GM19467 (cell line): Measurements from ENCODE around the gene LMBR1.
A peak's percentile ranks its signal among the peaks of the same experiment; 100 is the strongest.
"Not testable (repeated sequence)": the region's sequence is repeated elsewhere in the genome, so short reads cannot be mapped to it uniquely, and the experiment has no call there.

Experiments
- ATAC-seq: cut with Tn5 transposase; IDR thresholded peaks from one replicate; pipeline ENCODE4 v1.9.1; 2021; ENCODE audit warnings: mild to moderate bottlenecking, moderate library complexity; ENCODE audit not compliant: unreplicated experiment

LMBR1 gene

DNA sequence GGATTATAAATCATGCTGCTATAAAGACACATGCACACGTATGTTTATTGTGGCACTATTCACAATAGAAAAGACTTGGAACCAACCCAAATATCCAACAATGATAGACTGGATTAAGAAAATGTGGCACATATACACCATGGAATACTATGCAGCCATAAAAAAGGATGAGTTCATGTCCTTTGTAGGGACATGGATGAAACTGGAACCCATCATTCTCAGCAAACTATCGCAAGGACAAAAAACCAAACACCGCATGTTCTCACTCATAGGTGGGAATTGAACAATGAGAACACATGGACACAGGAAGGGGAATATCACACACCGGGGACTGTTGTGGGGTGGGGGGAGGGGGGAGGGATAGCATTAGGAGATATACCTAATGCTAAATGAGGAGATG, 89.3 kb downstream of the LMBR1 start:
- not testable (repeated sequence) for ATAC-seq

DNA sequence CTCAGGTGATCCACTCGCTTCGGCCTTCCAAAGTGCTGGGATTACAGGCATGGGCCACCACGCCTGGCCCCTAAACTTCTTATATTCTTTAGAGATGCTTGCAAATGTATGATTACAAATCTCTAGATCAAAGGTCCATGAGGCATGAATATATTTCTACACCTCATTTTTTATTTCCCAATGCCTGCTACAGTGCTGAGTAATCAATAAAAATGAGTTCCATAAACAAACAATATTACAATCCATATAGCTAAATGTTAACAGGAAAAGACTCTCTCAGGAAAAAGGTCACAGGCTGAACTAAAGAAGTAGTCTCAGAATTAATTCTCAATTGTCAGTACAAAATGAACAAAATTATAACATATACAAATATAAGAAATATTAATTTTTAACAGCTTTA, 90.8 kb downstream of the LMBR1 start:
- no peak for ATAC-seq

DNA sequence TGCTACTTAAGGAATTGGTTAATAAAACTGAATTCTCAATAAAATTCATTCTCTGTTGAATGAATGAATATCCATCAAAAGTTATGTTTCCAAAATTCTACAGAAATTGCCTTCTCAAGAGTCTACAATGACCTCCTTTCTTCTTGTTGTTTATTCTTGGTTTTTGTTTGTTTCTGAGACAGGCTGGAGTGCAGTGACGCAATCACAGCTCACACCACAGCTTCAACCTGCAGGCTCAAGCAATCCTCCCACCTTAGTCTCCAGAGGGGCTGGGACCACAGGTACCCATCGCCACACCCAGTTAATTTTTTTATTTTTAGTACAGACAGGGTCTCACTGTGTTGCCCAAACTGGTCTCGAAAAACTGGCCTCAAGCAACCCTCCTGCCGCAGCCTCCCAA, 97.6 kb downstream of the LMBR1 start:
- ATAC-seq = no peak

DNA sequence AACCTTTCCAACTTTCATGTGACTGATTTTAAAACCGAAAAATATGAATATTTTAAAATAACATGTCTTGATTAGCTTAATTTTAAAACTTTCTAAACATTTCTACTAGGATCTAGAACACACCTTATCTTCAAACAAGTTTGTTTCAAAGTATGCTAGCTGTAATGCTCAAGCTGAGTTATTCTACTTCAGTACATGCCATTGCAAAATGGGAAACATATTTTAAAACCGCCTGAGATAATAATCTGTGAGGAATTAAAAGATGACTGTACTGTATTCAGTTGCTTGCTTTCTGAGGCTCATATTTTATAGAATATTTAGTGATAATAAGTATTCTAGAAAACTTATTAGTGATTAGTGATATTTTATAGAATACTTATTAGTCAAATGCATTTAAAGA, 99.6 kb downstream of the LMBR1 start:
- ATAC-seq = no peak

DNA sequence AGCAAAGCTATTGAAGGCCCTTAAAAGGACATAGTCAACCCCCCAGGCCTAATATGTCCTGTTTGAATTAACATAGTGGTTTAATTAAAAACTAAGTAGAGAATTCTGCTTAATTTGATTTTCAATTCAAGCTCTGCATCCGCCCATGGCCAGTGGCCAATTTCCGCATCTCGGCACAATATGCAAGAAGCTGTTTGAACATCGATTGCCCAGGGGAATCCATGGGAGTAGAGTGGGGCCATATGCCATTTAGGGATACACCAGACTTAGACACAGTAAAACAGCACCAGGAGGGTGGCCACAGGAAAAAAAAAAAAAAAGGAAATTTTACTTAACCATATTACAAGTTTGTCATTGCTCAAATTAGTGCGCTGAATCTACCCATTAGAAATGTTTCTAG, 100.4 kb downstream of the LMBR1 start:
- ATAC-seq = no peak

DNA sequence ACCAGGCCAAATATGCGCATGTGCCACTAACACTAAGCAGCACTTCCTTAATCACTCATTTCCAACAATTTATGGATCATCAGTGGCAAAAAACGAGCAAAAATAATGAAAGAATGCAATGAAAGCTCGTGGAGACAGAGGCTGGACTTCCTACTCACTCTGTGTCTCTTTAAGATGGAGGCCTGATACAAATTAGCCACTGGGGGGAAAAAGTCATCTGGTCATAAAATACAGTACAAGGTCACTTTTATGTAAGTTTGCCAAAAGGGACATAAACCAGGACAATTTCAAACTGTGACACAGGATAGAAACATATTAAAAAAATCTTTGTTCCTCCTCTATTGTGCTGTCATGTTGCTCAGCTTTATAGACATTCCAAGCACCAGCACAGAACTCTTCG, 101.7 kb downstream of the LMBR1 start:
- ATAC-seq = no peak

DNA sequence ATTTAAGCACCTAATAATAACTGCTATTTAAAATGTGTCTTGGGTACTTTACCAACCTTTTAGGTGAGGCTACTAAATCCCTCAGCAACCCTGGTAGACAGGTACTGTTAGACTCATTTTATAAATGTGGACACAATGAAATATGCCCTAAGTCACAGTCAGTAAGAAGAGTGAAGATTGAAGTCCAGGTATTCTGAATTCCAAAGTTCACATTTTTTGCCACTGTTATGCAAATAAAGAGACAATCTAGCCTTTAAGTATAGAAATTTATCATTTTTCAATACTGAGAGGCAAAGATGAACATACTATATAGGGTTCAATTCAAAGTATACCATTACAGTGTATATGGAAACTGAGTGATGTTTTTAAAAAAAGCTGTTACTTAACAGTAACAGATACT, 102.7 kb downstream of the LMBR1 start:
- ATAC-seq = no peak

DNA sequence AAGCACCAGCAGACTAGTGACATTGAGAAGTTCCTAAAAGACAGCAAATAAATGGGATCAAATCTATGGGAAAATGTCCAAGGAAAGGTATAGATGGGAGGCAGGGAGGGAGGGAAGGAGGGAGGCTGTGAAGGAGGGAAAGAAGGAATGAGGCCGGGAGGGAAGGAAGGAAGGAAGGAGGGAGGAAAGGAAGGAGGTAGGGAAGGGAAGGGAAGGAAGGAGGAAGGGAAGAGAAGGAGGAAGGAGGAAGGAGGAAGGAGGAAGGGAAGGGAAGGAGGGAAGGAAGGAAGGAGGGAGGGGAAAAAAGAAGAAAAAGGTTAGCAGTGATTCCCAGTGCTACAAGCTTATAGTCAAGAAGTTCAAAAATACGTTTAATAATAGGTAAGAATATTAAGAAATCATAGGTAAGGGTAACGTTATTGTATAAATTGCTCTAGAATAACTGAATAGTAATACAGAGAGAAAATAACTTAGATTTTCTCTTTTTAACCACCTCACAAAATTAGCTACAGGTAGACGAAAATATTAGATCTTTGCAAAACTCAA, 106.9 kb downstream of the LMBR1 start:
- ATAC-seq = no peak

DNA sequence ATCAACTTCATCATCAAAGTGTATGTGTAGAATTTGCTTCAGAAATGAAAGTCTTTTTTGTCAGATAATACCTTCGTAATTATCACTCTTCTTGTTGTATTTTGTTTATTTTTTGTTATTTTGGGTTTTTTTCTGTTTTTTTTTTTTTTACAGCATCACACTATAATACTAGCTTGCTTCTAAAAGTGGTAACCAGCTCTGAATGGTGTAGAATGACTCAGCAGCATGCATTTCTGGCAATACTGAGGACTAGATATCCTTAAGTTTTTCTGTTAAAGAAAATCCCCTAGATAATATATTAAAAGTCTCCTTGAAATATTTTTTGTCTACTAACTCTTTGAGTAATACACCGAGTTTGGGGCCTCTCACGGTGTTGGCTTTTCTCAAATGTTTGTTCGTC, 109.1 kb downstream of the LMBR1 start:
- ATAC-seq = no peak

DNA sequence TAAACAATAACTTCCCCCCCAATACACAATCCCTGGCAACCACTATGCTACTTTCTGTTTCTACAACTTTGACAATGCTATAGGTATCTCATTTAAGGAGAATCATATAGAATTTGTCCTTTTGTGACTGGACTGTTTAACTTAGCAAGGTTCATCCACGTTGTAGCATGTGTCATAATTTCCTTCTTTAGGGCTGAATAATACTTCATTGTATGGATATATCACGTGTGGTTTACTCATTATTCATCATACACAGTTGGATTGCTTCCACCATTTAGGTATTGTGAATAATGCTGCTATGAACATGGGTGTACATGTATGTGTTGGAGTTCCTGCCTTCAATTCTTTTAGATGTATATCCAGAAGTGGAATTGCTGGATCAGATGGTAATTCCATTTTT, 111.0 kb downstream of the LMBR1 start:
- no peak for ATAC-seq

DNA sequence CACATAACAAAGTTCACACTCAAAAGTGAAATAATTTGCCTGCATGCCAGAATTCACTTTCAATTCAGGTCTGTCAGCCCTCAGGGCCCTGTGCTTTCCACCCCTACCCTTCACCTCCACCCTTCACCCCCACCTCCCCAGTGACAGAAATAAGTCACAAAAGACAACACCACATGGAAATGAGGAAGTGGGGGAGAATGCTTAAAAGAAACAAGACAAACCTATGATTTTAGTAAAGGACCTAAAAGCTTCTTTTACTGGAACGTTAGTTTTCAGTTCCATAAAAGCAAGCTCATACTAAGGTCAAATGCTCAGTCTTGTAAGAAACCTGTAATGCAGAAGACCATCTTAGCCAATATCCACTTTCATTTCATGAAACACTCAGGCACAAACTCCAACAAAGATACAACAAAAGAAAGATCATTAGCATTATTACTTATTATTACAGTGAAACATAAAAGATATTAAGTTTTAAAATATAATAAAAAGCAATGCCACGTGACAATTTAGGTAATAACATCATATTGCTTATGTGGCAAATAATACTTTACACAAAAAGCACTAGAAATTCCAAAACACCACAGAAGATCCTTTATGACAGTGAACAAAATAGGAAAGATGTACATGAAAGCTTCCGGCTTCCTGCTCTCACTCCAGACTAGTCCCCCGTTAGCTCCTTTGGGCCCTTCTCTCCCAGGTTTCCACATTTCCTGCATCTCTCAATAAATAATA, 112.1 kb downstream of the LMBR1 start:
- peak; percentile 90 for ATAC-seq

DNA sequence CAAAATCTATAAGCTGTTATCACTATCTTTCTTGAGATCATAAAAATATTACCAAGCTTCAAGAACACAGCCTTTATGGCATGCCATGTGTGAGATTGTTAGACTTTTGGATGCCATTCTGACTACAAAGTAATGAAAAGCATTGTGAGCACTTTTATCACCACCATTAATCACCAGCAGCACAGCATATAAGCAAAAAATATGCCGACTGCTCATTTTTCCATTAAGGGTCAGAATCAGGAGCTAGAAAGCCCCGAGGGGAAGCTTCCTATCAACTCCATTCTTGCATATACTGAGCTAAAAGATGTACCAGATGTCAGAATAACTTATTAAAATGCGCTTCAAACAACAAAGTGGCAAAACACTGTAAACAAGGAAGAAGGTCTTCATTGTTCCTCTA, 114.3 kb downstream of the LMBR1 start:
- ATAC-seq = no peak

DNA sequence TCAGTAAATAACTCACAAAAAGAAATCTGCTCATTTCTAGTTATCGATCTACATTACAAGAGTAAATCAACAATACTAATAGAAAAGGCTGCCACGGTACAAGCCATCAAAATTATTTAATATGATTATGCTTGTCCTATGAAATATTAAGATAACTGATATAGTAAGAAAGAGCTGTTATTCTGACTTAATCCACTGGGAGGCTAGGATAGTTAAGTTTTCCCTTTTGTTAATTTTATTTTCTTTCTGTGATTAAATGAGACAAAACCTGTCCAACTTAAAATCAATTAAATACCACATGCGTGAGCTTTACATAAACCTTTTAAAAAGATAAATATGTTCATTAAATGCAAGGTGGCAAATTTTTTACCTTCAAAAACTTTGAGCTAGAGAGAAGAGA, 114.8 kb downstream of the LMBR1 start:
- no peak for ATAC-seq

DNA sequence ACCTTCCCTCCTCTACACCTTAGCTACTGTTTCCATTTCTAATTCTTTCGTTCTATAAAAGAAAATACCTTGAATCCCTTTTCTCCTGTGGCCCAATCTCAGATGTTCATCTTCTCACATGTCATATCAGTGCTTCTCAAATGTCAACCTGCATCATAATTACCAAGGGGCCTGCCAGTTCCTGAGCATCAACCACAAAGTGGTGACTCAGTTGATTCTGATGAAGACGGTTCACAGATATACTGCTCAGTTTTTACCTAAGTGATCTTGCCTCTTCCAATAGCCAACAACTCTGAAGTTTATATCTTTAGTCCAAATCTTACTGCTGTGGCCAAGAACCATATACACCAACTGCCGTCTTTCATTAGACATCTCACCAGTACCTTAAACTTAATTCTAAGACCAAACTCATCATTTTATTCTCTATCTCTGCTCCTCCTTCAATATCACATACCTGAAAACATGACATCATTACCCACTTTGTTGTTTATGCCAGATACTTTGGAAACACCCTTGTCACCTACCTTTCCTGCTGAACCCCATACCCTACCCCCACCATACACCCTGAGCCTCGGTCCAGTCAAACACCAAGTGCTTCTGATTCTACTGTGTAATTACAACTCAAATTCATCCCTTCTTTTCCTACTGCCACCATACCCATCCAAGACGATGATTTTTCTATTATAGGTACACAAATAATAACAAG, 115.5 kb downstream of the LMBR1 start:
- no peak for ATAC-seq

DNA sequence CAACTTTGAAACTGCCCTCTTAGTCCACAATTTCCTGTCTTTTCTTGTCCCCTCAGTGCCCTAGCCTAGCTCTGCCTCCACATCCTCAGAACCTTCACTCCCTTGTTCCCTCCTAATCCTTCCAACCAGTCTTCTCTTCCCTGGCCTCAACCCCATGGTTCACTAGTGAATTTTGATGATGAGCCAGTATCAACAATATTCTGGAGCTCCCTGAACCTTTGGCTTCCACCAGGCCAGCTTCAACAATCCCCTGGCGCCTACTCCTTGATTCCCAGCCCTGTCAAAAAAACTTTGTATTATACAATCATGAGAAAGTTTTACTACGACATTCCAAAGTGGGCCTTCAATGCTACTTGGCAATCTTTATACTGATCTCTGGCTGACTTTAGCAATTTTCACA, 116.5 kb downstream of the LMBR1 start:
- ATAC-seq = no peak

DNA sequence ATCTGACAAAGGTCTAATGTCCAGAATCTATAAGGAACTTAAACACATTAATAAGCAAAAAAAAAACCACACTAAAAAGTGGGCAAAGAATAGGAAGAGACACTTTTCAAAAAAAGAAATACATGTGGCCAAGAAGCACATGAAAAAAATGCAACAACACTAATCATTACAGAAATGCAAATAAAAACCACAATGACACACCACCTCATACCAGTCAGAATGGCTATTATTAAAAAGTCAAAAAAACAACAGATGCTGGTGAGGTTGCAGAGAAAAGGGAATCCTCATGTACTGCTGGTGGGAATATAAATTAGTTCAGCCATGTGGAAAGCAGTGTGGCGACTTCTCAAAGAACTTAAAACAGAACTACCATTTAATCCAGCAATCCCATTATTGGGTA, 119.0 kb downstream of the LMBR1 start:
- no peak for ATAC-seq

DNA sequence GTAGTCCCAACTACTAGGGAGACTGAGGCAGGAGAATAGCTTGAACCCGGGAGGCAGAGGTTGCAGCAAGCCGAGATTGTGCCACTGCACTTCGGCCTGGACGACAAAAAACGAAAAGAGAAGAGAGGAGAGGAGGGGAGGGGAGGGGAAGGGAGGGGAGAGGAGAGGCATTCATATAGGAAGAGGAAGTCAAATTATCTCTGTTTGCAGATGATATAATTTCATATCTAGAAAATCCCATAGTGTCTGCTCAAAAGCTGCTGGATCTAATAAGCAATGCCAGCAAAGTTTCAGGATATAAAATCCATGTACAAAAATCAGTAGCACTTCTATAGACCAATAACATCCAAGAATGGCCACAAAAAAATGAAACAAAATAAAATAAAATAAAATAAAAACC, 120.3 kb downstream of the LMBR1 start:
- no peak for ATAC-seq

DNA sequence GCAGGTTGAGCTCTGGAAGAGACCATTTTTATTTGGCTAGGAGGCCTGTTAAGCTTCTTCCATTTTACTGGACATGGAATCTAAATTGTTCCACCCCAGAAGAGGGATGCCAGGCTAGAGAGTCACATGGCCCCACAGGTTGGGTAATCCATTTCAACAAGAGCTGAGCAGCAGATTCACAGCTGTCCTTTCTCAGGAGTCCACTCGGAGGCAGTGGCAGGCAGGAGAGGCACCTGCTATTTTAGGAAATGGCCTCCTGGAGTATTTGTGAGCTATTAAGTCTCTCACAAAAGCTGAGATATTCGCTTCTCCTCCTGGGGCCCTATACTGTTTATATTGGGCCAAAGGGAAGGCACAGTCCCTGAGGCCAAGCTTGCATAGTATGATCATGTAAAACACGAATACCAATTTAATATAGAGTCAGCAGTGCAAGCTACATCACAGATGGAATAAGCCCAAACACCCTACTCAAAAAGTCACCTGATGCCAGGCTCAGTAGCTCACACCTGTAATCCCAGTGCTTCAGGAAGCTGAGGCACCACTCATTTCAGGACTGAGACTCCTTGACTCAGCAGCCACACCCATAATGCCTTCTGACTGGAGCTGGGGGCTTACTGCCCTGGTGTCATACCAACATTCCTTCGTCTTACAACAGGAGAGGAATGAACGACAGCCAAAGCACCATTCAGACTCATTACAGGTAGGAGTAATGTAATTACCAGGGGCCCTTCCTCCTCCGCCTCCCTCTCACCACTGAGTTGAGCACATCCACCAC, 124.1 kb downstream of the LMBR1 start:
- ATAC-seq = no peak

DNA sequence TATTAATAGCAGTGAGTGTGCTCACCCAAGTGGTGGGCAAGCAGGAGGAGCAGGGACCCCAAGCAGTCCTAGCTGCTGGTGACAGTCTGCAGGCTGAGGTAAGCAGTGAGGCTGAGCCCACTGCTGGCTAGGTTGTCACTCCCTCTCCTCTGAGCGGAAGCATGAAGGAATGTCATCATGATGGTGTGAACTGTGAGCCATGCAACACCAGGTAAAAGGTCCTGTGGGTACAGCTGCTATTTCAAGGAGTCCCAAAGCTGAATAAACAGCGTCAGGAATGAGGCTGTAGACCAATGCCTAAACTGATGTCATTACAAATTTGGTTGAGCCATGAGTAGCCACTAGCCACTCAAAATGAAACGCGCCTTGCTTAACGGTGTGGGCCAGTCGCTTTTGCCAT, 126.3 kb downstream of the LMBR1 start:
- no peak for ATAC-seq

DNA sequence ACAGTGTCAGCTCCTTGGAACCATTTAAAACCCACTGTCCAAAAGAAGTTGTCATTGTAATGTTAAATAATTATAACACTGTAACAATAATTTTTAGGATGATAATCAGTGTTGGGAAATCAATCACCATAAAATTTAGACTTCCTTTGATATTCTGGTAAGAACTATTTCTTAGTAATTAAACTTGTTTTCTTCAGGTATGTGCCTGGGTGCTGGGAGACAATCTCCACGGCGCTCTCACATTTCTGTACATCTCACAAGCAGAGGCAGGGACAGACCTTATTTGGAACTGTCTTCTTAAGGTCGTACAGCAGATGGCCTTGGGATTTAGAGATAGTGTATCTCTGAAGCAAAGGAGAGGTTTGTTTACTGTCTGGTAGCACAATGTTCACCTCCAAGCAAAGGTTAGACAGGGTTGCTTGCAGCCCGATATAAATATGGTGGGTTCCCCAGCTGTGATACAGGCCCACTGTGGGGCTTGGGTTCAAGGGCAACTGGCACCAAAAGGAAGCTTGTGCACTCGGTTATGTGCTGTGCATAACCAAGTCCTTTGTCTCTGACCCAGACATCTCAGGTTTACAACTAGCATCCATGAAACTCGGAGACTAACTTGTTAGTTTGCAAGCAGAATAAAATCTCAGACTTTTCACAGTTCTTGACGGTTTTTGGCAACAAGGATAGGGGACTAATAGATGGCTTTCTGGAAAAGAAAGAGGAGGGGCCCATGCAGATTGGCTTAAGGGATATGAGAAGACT, 126.9 kb downstream of the LMBR1 start:
- ATAC-seq = no peak

DNA sequence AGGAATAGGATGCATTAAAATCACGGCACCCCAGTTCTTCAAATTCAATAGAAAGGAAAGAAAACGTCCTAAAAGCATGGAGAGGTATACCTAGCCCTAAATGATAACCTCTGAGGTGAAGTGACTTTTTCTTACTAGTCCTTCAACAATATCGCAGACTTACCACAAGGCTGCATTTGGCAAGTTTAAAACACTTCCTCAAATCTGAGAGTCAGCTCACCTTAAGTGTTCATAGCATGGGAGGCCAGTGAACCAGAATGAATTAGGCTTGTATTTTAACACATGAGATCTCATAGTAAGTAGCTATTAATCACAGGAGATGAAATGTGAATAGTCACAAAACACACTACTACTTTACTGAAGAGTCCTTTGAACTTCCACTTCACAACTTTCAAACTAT, 128.2 kb downstream of the LMBR1 start:
- no peak for ATAC-seq
